ENCODE data around the gene SURF6. TPM values are rescaled to one million over a fixed set of nuclear protein-coding genes. Genes with fewer than 3 reads are reported as not detected.
"Not testable (repeated sequence)": the region's sequence is repeated elsewhere in the genome, so short reads cannot be mapped to it uniquely, and the experiment has no call there.

SURF6 gene
- total and polyA plus RNA-seq, 5 donors from 2014 or later = 5.4 to 14.6 (median 7.5) TPM

GRCh38 chr9:133286523-133286922 is 49.5 kb downstream of the SURF6 start:
- Mint-ChIP-seq H3K27me3 (peaks cover 5% of the 10 kb centered on the region), H3K4me3 (no peak overlapping the region), H3K27ac (no peak overlapping the region), H3K4me1 (no peaks in the 10 kb centered on the region), H3K36me3 (no peaks in the 10 kb centered on the region), H3K9me3 (peaks cover 0 to 15% (median 2%) of the 10 kb centered on the region in 7 donors)
- Histone ChIP-seq H3K27ac (ENCODE audit: insufficient read depth, low read length, poor library complexity, severe bottlenecking) (no peak overlapping the region), H3K36me3 (ENCODE audit: control insufficient read depth, insufficient read depth, low read length) (no peaks in the 10 kb centered on the region), H3K9me3 (ENCODE audit: control insufficient read depth in 2 of 2, low read length in 2 of 2) (peaks cover 13 to 17% of the 10 kb centered on the region in 2 experiments), H3K4me3 (ENCODE audit: low read depth, low read length) (no peak overlapping the region), H3K27me3 (ENCODE audit: control insufficient read depth, insufficient read depth, low read length) (no peaks in the 10 kb centered on the region), H3K4me1 (ENCODE audit: control insufficient read depth, insufficient read depth, low read length, poor library complexity, severe bottlenecking) (no peaks in the 10 kb centered on the region)
- DNase-seq = no peak
- ATAC-seq (ENCODE audit: low read depth in 2 of 2) = no peak

DNA sequence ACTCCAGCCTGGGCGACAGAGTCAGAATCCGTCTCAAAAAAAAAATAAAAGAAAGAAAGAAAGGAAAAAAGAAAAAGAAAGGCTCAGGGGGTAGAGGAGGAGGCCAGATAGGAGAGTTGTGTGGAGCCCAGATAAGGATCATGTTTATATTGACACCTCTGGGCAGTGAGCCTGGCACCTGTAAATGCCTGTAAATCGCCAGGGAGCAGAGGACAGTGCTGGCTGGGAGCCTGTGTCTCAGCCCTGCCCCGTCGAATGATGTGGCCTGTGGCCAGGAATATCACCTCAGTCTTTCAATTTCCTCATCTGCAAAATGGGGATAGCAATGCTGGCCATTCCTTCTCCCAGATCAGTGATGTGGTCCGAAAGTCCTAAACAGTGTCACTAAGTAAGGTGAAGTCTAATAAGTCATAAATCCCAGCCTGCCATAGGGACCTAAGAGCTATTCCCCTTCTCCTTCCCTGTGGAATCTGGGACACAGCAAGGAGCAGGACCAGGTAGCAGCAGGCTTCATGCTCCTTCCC is 50.7 kb downstream of the SURF6 start:
- no peak for DNase-seq
- Mint-ChIP-seq H3K36me3 (no peaks in the 10 kb centered on the region), H3K27me3 (peaks cover 4% of the 10 kb centered on the region), H3K4me1 (no peaks in the 10 kb centered on the region), H3K27ac (no peak overlapping the region), H3K9me3 (peaks cover 0 to 7% (median 2%) of the 10 kb centered on the region in 7 donors), H3K4me3 (no peak overlapping the region)
- Histone ChIP-seq H3K4me1 (ENCODE audit: control insufficient read depth, insufficient read depth, low read length, poor library complexity, severe bottlenecking) (no peaks in the 10 kb centered on the region), H3K27me3 (ENCODE audit: control insufficient read depth, insufficient read depth, low read length) (peaks cover 2% of the 10 kb centered on the region), H3K36me3 (ENCODE audit: control insufficient read depth, insufficient read depth, low read length) (no peaks in the 10 kb centered on the region), H3K9me3 (ENCODE audit: control insufficient read depth in 2 of 2, low read length in 2 of 2) (peaks cover 4 to 5% of the 10 kb centered on the region in 2 experiments), H3K27ac (ENCODE audit: insufficient read depth, low read length, poor library complexity, severe bottlenecking) (no peak overlapping the region), H3K4me3 (ENCODE audit: low read depth, low read length) (no peak overlapping the region)
- no peak for ATAC-seq (ENCODE audit: low read depth in 2 of 2)

GRCh38 chr9:133284362-133284761 is 51.6 kb downstream of the SURF6 start:
- H3K27me3 Mint-ChIP-seq = peaks cover 9% of the 10 kb centered on the region
- ATAC-seq (ENCODE audit: low read depth in 2 of 2) (no peak), DNase-seq (no peak)
- H3K27ac ChIP-seq (ENCODE audit: insufficient read depth, low read length, poor library complexity, severe bottlenecking) = no peak overlapping the region
- H3K4me3 Mint-ChIP-seq = no peak overlapping the region
- peaks cover 2 to 4% of the 10 kb centered on the region in 2 experiments for H3K9me3 ChIP-seq (ENCODE audit: control insufficient read depth in 2 of 2, low read length in 2 of 2)
- peaks cover 0 to 2% (median 0%) of the 10 kb centered on the region in 7 donors for H3K9me3 Mint-ChIP-seq
- no peaks in the 10 kb centered on the region for H3K4me1 ChIP-seq (ENCODE audit: control insufficient read depth, insufficient read depth, low read length, poor library complexity, severe bottlenecking)
- H3K36me3 ChIP-seq (ENCODE audit: control insufficient read depth, insufficient read depth, low read length) = no peaks in the 10 kb centered on the region
- peaks cover 2% of the 10 kb centered on the region for H3K27me3 ChIP-seq (ENCODE audit: control insufficient read depth, insufficient read depth, low read length)
- H3K36me3 Mint-ChIP-seq = no peaks in the 10 kb centered on the region
- H3K4me3 ChIP-seq (ENCODE audit: low read depth, low read length) = no peak overlapping the region
- no peaks in the 10 kb centered on the region for H3K4me1 Mint-ChIP-seq
- no peak overlapping the region for H3K27ac Mint-ChIP-seq

GRCh38 chr9:133283255-133284032 is 52.5 kb downstream of the SURF6 start:
- not testable (repeated sequence) for H3K9me3 Mint-ChIP-seq; H3K4me3 Mint-ChIP-seq; H3K36me3 Mint-ChIP-seq; ATAC-seq (ENCODE audit: low read depth in 2 of 2); H3K4me1 Mint-ChIP-seq; H3K27me3 ChIP-seq (ENCODE audit: control insufficient read depth, insufficient read depth, low read length); H3K27ac ChIP-seq (ENCODE audit: insufficient read depth, low read length, poor library complexity, severe bottlenecking); H3K36me3 ChIP-seq (ENCODE audit: control insufficient read depth, insufficient read depth, low read length); H3K4me3 ChIP-seq (ENCODE audit: low read depth, low read length); H3K9me3 ChIP-seq (ENCODE audit: control insufficient read depth in 2 of 2, low read length in 2 of 2); H3K4me1 ChIP-seq (ENCODE audit: control insufficient read depth, insufficient read depth, low read length, poor library complexity, severe bottlenecking); DNase-seq; H3K27ac Mint-ChIP-seq; H3K27me3 Mint-ChIP-seq

GRCh38 chr9:133282464-133283238 is 53.3 kb downstream of the SURF6 start:
- Mint-ChIP-seq H3K4me1 (no peaks in the 10 kb centered on the region), H3K4me3 (no peak overlapping the region), H3K27me3 (peaks cover 14% of the 10 kb centered on the region), H3K36me3 (no peaks in the 10 kb centered on the region), H3K9me3 (no peaks in the 10 kb centered on the region), H3K27ac (no peak overlapping the region)
- Histone ChIP-seq H3K27me3 (ENCODE audit: control insufficient read depth, insufficient read depth, low read length) (peaks cover 5% of the 10 kb centered on the region), H3K27ac (ENCODE audit: insufficient read depth, low read length, poor library complexity, severe bottlenecking) (no peak overlapping the region), H3K9me3 (ENCODE audit: control insufficient read depth in 2 of 2, low read length in 2 of 2) (no peaks in the 10 kb centered on the region), H3K36me3 (ENCODE audit: control insufficient read depth, insufficient read depth, low read length) (no peaks in the 10 kb centered on the region), H3K4me1 (ENCODE audit: control insufficient read depth, insufficient read depth, low read length, poor library complexity, severe bottlenecking) (no peaks in the 10 kb centered on the region), H3K4me3 (ENCODE audit: low read depth, low read length) (no peak overlapping the region)
- ATAC-seq (ENCODE audit: low read depth in 2 of 2) (no peak), DNase-seq (no peak)

DNA sequence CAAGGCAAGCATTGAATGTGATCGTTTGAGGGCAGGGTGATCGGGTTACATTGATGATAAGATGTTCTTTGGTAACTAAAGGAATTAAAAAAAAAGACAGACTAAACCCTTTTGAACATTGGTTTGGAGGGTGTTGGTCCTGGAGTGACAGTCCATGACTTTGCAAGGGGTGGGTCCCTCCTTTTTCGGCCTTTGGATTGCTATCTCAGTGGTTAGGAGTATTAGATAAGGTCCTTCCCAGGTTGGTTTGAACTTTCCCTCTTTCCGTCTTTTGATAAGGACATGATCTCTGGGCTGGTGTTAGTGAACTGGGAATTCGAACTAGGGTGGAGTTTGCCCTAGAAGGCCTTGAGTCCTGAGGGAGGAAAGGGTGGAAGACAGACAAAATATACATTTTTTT is 55.6 kb downstream of the SURF6 start:
- no peaks in the 10 kb centered on the region for H3K36me3 Mint-ChIP-seq
- Histone ChIP-seq H3K4me1 (ENCODE audit: control insufficient read depth, insufficient read depth, low read length, poor library complexity, severe bottlenecking) (peaks cover 6% of the 10 kb centered on the region), H3K9me3 (ENCODE audit: control insufficient read depth in 2 of 2, low read length in 2 of 2) (no peaks in the 10 kb centered on the region), H3K4me3 (ENCODE audit: low read depth, low read length) (no peak overlapping the region), H3K27ac (ENCODE audit: insufficient read depth, low read length, poor library complexity, severe bottlenecking) (no peak overlapping the region), H3K27me3 (ENCODE audit: control insufficient read depth, insufficient read depth, low read length) (peaks cover 9% of the 10 kb centered on the region), H3K36me3 (ENCODE audit: control insufficient read depth, insufficient read depth, low read length) (no peaks in the 10 kb centered on the region)
- peaks cover 21% of the 10 kb centered on the region for H3K27me3 Mint-ChIP-seq
- DNase-seq (no peak), ATAC-seq (ENCODE audit: low read depth in 2 of 2) (no peak)
- no peak overlapping the region for H3K4me3 Mint-ChIP-seq
- peaks cover 0 to 4% (median 0%) of the 10 kb centered on the region in 4 donors for H3K4me1 Mint-ChIP-seq
- H3K9me3 Mint-ChIP-seq = peaks cover 0 to 2% (median 0%) of the 10 kb centered on the region in 7 donors
- H3K27ac Mint-ChIP-seq = no peak overlapping the region
